Duodenal mucosa (tissue), 2 donors: ENCODE data around the gene HMG20B.
A peak's percentile ranks its signal among the peaks of the same experiment; 100 is the strongest.

Experiments used
- H3K27ac ChIP-seq: one replicate; pipeline ENCODE4 v1.7.0; 2013; ENCODE audit warnings: low read depth, low read length
- H3K27me3 ChIP-seq, 2 donors: one replicate each; pipeline ENCODE4 v1.7.0; 2013; ENCODE audit warnings: low read length in 2 of 2, control low read depth in 1 of 2; ENCODE audit not compliant: insufficient read depth in 2 of 2, control insufficient read depth in 1 of 2
- H3K36me3 ChIP-seq, 2 donors: one replicate each; pipeline ENCODE4 v1.7.0; 2013; ENCODE audit warnings: low read length in 2 of 2, control low read depth in 1 of 2; ENCODE audit not compliant: insufficient read depth in 2 of 2, control insufficient read depth in 1 of 2
- H3K4me1 ChIP-seq, 2 donors: one replicate each; pipeline ENCODE4 v1.7.0; 2013; ENCODE audit warnings: low read length in 2 of 2, control low read depth in 1 of 2; ENCODE audit not compliant: insufficient read depth in 2 of 2, control insufficient read depth in 1 of 2
- H3K4me3 ChIP-seq, 2 donors: one replicate each; pipeline ENCODE4 v1.7.0; 2013; ENCODE audit warnings: low read length in 2 of 2, low read depth in 1 of 2
- H3K9ac ChIP-seq, 2 donors: one replicate each; pipeline ENCODE4 v1.7.0; 2013; ENCODE audit warnings: low read length in 2 of 2, low read depth in 1 of 2
- H3K9me3 ChIP-seq, 2 donors: one replicate each; pipeline ENCODE4 v1.7.0; 2013; ENCODE audit warnings: low read length in 2 of 2, control low read depth in 1 of 2; ENCODE audit not compliant: control insufficient read depth in 1 of 2

The HMG20B gene

DNA sequence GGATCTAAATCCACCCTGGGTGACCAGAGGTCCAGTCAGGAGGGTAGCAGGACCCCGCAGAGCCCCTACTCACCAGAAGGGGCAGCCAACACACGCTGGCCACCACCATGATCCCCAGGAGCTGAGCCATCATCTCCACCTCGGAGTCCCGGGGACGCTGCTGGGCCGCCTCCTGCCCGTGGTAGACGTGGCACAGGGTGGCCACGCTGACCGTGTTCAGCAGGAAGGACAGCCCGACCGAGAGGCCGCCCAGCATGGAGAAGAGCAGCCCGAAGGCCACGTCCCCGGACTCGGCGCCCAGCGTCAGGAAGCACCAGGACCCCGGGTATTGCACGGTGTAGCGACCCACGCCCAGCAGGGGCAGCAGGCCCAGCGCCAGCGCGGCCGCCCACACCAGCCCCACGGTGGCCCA lies 27.0 kb downstream of the HMG20B start:
- Histone ChIP-seq H3K27me3 (no peaks in the 10 kb centered on the region), H3K27ac (no peak overlapping the region), H3K9me3 (no peaks in the 10 kb centered on the region), H3K36me3 (no peaks in the 10 kb centered on the region), H3K9ac (no peak overlapping the region), H3K4me1 (peaks cover 2 to 3% of the 10 kb centered on the region in 2 donors), H3K4me3 (no peak overlapping the region)

DNA sequence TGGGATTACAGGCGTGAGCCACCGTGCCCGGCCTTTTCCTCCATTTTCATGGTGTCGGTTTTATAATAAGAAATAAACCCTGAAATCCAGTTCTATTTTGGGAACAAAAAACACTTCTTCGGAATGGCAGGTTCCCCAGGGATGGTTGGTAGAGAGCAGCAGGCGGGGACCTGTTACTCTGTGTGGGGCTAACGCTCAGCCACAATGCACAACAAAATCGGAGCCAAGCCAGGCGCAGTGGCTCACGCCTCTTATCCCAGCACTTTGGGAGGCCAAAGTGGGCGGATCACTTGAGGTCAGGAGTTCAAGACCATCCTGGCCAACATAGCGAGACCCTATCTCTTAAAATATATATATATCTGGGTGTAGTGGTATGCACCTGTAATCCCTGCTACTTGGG lies 28.3 kb downstream of the HMG20B start:
- H3K9ac ChIP-seq: no peak overlapping the region
- no peaks in the 10 kb centered on the region for H3K9me3 ChIP-seq
- no peaks in the 10 kb centered on the region for H3K36me3 ChIP-seq
- H3K27me3 ChIP-seq: no peaks in the 10 kb centered on the region
- H3K4me3 ChIP-seq: no peak overlapping the region
- H3K27ac ChIP-seq: no peak overlapping the region
- peaks cover 11 to 16% of the 10 kb centered on the region in 2 donors for H3K4me1 ChIP-seq

DNA sequence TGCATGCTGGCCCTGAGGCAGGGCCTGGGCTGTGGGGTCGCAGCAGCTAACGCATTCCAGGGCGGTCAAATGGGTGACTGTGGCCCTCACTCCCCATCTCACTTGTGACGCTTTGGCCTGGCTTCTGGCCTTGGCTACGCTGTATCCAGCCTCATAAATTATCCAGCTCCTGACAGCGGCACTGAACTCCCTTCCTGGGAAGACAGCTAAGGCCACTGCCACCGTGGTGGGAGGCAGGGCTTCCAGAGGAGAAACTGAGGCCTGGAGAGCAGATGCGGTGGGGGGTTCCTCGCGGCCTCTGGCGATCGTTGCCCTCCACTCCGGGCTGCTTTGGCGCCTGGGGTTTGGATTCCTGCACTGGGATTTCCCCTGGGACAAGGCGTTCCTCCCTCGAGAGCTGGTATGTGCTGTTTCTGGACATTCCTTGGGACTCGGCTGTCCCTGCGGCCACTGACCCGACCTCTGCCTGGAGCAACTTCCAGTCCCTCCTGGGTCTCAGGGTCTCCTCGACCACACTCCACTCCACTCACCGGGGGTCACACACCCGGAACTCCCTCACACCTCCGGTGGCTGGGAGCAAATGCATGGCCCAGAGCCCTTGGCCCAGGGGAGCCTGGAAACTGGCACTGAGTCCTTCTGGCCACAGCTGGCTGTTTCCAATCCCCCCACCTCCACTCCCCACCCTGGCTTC lies 30.5 kb downstream of the HMG20B start:
- Histone ChIP-seq H3K9me3 (no peaks in the 10 kb centered on the region), H3K4me3 (no peak overlapping the region), H3K27ac (peak overlapping the region; percentile 47), H3K4me1 (peaks cover 13 to 24% of the 10 kb centered on the region in 2 donors), H3K9ac (no peak overlapping the region), H3K36me3 (no peaks in the 10 kb centered on the region), H3K27me3 (no peaks in the 10 kb centered on the region)

DNA sequence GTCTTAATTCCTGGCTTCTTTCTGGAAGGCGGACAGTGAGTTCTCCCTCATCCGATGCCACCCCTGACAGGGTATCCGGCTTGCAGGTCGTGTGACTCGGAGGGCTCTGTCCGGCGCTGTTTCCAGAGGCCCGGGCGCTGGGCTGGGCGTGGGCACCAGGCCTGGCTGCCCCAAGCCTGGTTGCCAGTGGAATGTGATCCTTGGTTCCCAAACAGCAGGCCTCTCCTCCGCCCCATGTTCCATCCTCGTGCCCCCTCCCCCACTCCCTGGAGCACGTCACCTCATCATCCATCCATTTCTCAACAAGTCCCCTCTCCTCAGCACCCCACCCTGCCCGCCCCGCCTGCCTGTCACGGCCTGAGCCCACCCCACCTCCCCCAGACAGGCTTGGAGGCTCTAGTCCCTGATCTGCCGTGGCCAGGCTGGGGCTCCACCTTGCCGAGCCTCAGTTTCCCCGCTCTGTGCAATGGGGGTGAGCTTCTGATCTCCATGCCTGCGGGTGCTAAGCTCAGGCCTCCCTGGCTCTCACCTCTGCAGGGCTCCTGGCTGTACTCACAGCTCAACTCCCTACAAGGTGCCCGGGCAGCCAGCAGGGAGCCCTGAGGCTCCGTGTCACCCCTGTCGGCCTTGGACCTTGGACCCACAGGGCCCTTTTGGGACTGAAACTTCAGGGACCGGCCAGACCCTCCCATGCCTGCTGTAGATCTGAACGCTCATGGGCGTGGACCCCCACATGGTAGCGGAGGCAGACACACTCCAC lies 31.7 kb downstream of the HMG20B start:
- Histone ChIP-seq H3K27ac (peak overlapping the region; percentile 32), H3K27me3 (no peaks in the 10 kb centered on the region), H3K9ac (no peak overlapping the region), H3K4me3 (no peak overlapping the region), H3K36me3 (no peaks in the 10 kb centered on the region), H3K9me3 (no peaks in the 10 kb centered on the region), H3K4me1 (peaks cover 13 to 24% of the 10 kb centered on the region in 2 donors)

DNA sequence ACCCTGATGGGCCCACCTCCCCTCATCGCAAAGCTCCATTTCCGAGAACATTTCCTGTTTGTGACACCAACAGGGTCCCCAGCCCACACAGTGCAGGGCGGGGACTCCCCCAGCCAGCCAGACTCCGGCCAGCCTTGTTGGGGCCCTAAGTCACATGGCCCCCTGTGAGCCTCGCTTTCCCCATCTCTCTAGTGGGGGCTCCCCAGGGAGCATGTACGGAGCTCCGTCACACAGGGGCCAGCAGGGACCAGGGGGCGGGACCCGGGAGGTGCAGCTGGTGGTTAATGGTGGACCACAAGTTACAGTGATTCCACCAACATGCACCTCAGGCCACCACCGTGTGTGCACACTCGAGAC lies 32.2 kb downstream of the HMG20B start:
- Histone ChIP-seq H3K9me3 (no peaks in the 10 kb centered on the region), H3K9ac (no peak overlapping the region), H3K4me3 (peak overlapping the region in 1 of 2 donors; percentile 45), H3K4me1 (peaks cover 13 to 24% of the 10 kb centered on the region in 2 donors), H3K36me3 (no peaks in the 10 kb centered on the region), H3K27ac (no peak overlapping the region), H3K27me3 (no peaks in the 10 kb centered on the region)

DNA sequence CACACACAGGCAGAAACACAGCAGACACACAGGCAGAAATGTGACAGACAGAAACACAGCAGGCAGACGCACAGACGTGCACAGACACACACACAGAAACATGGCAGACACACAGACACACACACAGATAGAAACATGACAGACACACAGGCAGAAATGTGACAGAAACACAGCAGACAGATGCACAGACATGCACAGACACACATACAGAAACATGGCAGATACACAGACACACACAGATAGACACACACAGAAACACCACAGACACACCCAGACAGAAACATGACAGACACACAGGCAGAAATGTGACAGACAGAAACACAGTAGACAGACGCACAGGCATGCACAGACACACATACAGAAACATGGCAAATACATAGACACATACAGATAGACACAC lies 32.6 kb downstream of the HMG20B start:
- Histone ChIP-seq H3K4me1 (peaks cover 13 to 24% of the 10 kb centered on the region in 2 donors), H3K4me3 (peak overlapping the region in 1 of 2 donors; percentile 55), H3K9me3 (no peaks in the 10 kb centered on the region), H3K27ac (no peak overlapping the region), H3K9ac (no peak overlapping the region), H3K27me3 (no peaks in the 10 kb centered on the region), H3K36me3 (no peaks in the 10 kb centered on the region)

DNA sequence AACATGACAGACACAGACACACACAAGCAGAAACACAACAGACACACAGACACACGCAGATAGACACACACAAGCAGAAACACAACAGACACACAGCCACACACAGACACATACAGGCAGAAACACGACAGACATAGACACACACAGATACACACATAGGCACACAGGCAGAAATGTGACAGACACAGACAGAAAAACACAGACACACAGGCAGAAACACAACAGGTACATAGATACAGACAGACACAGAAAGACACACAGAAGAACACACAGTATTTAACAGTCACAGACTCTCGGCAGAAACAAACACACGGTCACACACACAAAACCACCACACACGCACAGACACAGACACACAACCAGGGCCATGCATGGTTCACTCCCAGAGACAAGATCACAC lies 33.0 kb downstream of the HMG20B start:
- no peaks in the 10 kb centered on the region for H3K27me3 ChIP-seq
- H3K9ac ChIP-seq: peak overlapping the region in 1 of 2 donors; percentile 39
- no peak overlapping the region for H3K27ac ChIP-seq
- H3K4me3 ChIP-seq: peak overlapping the region; percentile 40 to 55
- no peaks in the 10 kb centered on the region for H3K9me3 ChIP-seq
- H3K36me3 ChIP-seq: peaks cover 0 to 3% of the 10 kb centered on the region in 2 donors
- H3K4me1 ChIP-seq: peaks cover 13 to 24% of the 10 kb centered on the region in 2 donors

DNA sequence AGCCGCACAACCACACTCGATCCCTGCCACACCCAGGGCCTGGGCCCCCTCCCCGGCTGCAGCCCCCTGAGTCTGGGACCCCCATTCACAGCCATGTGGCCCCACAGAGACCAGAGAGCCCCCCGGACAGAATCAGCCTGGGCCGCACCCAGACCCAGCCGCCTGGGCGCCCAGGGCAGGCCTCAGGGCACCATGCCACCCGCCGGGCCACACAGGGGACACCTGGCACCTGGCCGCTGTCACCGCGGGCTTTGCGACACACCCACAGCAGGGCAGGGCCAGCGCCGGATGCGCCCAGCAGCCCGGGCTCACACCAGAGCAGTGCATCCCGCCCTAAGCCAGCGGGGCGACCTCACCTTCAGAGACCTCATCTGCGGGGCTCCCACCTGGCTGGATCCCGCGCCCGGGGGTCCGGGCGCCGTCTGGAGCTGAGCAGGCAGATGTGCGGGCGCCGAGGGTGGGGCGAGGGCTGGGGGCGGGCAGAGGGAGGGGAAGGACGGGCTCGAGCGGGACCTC lies 33.5 kb downstream of the HMG20B start:
- Histone ChIP-seq H3K9me3 (no peaks in the 10 kb centered on the region), H3K36me3 (peaks cover 0 to 8% of the 10 kb centered on the region in 2 donors), H3K4me1 (peaks cover 13 to 24% of the 10 kb centered on the region in 2 donors), H3K9ac (peak overlapping the region in 1 of 2 donors; percentile 39), H3K4me3 (peak overlapping the region; percentile 40 to 55), H3K27me3 (no peaks in the 10 kb centered on the region), H3K27ac (peak overlapping the region; percentile 50)

DNA sequence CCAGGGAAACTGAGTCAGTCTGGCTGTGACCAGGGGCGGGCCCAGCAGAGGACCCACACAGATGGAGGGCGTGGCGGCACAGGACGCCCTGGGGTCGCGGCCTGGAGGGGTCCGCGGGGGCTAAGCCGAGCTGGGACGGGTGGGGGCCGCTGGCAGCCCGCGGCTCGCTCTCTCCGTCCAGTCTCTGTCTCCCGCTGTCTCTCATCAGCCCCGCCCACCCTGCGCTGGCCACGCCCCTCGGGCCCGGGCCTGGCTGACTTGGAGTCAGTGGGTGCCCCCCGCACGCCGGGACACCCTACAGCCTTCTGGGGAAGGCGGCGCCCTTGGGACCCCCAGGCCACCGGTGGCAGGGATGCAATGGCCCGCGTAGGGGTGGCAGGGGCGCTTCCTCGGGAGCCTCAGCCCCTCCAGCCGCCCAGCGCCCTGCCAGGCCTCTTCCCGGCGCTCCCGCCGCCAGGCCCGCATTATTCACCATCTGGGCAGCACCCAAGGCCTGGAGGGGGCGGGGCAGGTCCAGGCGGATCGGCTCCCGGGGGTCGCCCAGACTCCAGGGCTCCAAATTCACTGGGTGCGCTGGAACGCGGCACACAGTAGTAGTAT lies 34.0 kb downstream of the HMG20B start, which contains the start of gene TBXA2R:
TSS of gene TBXA2R (minus strand) at position 186 of the 600 bp plus-strand sequence. CDS start 6,241 bp downstream, outside the sequence.
- Histone ChIP-seq H3K9ac (peak within 1 kb of the TSS; percentile 25 to 39), H3K36me3 (peaks cover 0 to 13% of the 10 kb centered on the region in 2 donors), H3K27me3 (no peaks in the 10 kb centered on the region), H3K27ac (peak within 1 kb of the TSS; percentile 50), H3K9me3 (no peaks in the 10 kb centered on the region), H3K4me1 (peaks cover 13 to 24% of the 10 kb centered on the region in 2 donors), H3K4me3 (peak within 1 kb of the TSS; percentile 40 to 55)
